Natural killer cell (primary cell): ENCODE results near the gene IL4I1. TPM values are rescaled to one million over a fixed set of nuclear protein-coding genes. Genes with fewer than 3 reads are reported as not detected.

Source experiments
- ATAC-seq, 3 donors: fragments of 150-1000 bp in 2 of 3; fragments of 200-7000 bp in 1 of 3; cut with Tn5 transposase; 1 replicate in 1 of 3; 2 replicates in 2 of 3; pipeline ENCODE4 v1.10.0; 2021; ENCODE audit warnings: mild to moderate bottlenecking in 2 of 3, moderate library complexity in 2 of 3
- DNase-seq, 2 donors: peaks; one replicate each; pipeline versions ENCODE4 v3.0.0 to v3.0.0-alpha.2; 2013 to 2021; ENCODE audit warnings: mixed read lengths in 1 of 2
- H3K27ac ChIP-seq: one replicate; pipeline ENCODE4 v1.5.1; 2013; ENCODE audit warnings: mild to moderate bottlenecking, low read length
- H3K27me3 ChIP-seq: one replicate; pipeline ENCODE4 v1.6.1; 2013; ENCODE audit warnings: low read length; ENCODE audit not compliant: control insufficient read depth, insufficient read depth
- H3K36me3 ChIP-seq: one replicate; pipeline ENCODE4 v1.6.1; 2013; ENCODE audit warnings: low read length; ENCODE audit not compliant: control insufficient read depth, insufficient read depth
- H3K4me1 ChIP-seq: one replicate; pipeline ENCODE4 v1.6.1; 2013; ENCODE audit warnings: low read length; ENCODE audit not compliant: control insufficient read depth, insufficient read depth
- H3K4me3 ChIP-seq: one replicate; pipeline ENCODE4 v1.5.1; 2013; ENCODE audit warnings: low read length
- H3K9me3 ChIP-seq: one replicate; pipeline ENCODE4 v1.6.1; 2013; ENCODE audit warnings: low read length; ENCODE audit not compliant: control insufficient read depth, insufficient read depth
- H3K27ac Mint-ChIP-seq, 2 donors: one replicate each; pipeline ENCODE4 v1.8.0; 2022; ENCODE audit warnings: mild to moderate bottlenecking in 2 of 2, mixed read lengths in 2 of 2, moderate library complexity in 1 of 2
- H3K27me3 Mint-ChIP-seq, 2 donors: one replicate each; pipeline ENCODE4 v1.8.0; 2022; ENCODE audit warnings: low read depth in 2 of 2, mixed read lengths in 2 of 2
- H3K36me3 Mint-ChIP-seq: one replicate; pipeline ENCODE4 v1.8.0; 2022; ENCODE audit warnings: mixed read lengths
- H3K4me1 Mint-ChIP-seq, 2 donors: one replicate each; pipeline ENCODE4 v1.8.0; 2022; ENCODE audit warnings: mixed read lengths in 2 of 2
- H3K4me3 Mint-ChIP-seq: one replicate; pipeline ENCODE4 v1.8.0; 2022; ENCODE audit warnings: mild to moderate bottlenecking, moderate library complexity, mixed read lengths
- H3K9me3 Mint-ChIP-seq, 2 donors: one replicate each; pipeline ENCODE4 v1.8.0; 2022; ENCODE audit warnings: mixed read lengths in 2 of 2
- WGBS: methylation state at CpG from one replicate; pipeline ENCODE4 v1.1.7; 2013; ENCODE audit warnings: missing lambda C conversion rate; ENCODE audit not compliant: insufficient coverage; 5-methylcytosine and 5-hydroxymethylcytosine counted together
- intact Hi-C: fragments of 100-400 bp; cut with micrococcal nuclease; formaldehyde crosslinking; loops from one replicate; pipeline ENCODE4 v1.14.2; 2022
- total RNA-seq, 4 donors: library from RNA; stranded (reverse); fragments of 120-200 nt in 1 of 4; gene quantifications; one replicate each; pipeline versions ENCODE4 v1.2.3 to v1.2.4, GENCODE V29; 2013 to 2022
- TF ChIP-seq, protein P1 (sequence below): fragments of 200-600 bp; IDR thresholded peaks from one replicate; pipeline ENCODE4 v1.8.0; 2022; ENCODE audit warnings: antibody characterized with exemption

Gene IL4I1
- total RNA-seq, 3 donors from 2014 or later (not counting 1 experiment from before 2014, with no cell fraction given): 3.0 to 3.8 (median 3.4) TPM

DNA sequence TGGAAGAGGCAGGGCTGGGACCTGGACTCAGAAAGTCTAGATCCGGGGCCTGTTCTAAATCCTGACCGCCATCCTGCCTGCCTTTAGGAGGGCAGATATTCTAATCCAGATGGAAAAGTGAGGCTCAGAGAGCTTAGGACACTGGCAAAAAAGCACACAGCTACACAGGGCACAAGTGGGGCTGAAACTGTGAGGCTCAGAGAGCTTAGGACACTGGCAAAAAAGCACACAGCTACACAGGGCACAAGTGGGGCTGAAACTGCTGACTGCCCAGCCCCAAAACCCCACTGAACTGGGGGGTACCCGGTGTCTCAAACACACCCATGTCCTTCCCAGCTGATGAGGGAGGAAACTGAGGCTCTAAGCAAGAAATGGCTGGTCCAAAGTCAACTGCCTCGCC lies 21.5 kb downstream of the IL4I1 start:
- peaks cover 30% of the 10 kb centered on the region for H3K4me1 ChIP-seq
- TF ChIP-seq, protein P1, sequence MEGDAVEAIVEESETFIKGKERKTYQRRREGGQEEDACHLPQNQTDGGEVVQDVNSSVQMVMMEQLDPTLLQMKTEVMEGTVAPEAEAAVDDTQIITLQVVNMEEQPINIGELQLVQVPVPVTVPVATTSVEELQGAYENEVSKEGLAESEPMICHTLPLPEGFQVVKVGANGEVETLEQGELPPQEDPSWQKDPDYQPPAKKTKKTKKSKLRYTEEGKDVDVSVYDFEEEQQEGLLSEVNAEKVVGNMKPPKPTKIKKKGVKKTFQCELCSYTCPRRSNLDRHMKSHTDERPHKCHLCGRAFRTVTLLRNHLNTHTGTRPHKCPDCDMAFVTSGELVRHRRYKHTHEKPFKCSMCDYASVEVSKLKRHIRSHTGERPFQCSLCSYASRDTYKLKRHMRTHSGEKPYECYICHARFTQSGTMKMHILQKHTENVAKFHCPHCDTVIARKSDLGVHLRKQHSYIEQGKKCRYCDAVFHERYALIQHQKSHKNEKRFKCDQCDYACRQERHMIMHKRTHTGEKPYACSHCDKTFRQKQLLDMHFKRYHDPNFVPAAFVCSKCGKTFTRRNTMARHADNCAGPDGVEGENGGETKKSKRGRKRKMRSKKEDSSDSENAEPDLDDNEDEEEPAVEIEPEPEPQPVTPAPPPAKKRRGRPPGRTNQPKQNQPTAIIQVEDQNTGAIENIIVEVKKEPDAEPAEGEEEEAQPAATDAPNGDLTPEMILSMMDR: no peak
- Mint-ChIP-seq H3K4me1 (peaks cover 22 to 33% of the 10 kb centered on the region in 2 donors), H3K9me3 (no peaks in the 10 kb centered on the region), H3K27ac (no peak overlapping the region), H3K36me3 (no peaks in the 10 kb centered on the region), H3K27me3 (no peaks in the 10 kb centered on the region), H3K4me3 (no peak overlapping the region)
- no peak for DNase-seq
- 90% methylated on average over 4 of the region's 4 CpGs for WGBS
- H3K27me3 ChIP-seq: no peaks in the 10 kb centered on the region
- no peak for ATAC-seq
- H3K27ac ChIP-seq: no peak overlapping the region
- peaks cover 8% of the 10 kb centered on the region for H3K36me3 ChIP-seq
- no peaks in the 10 kb centered on the region for H3K9me3 ChIP-seq
- intact Hi-C loops: loop anchor here (5.0 kb wide), 1 partner anchor 388 kb away; the partner anchor contains the start of gene RPL13A
- H3K4me3 ChIP-seq: no peak overlapping the region

GRCh38 chr19:49874503-49875157 lies 22.1 kb downstream of the IL4I1 start:
- Mint-ChIP-seq H3K4me3 (no peak overlapping the region), H3K27ac (no peak overlapping the region)
- no peaks in the 10 kb centered on the region for H3K27me3 ChIP-seq

GRCh38 chr19:49873834-49874233 lies 22.9 kb downstream of the IL4I1 start:
- intact Hi-C loops: no loop called here
- DNase-seq: no peak
- Histone ChIP-seq H3K4me3 (no peak overlapping the region), H3K4me1 (peaks cover 38% of the 10 kb centered on the region), H3K27me3 (no peaks in the 10 kb centered on the region), H3K9me3 (no peaks in the 10 kb centered on the region), H3K36me3 (peaks cover 2% of the 10 kb centered on the region), H3K27ac (no peak overlapping the region)
- no peaks in the 10 kb centered on the region for H3K9me3 Mint-ChIP-seq
- no peak overlapping the region for H3K4me3 Mint-ChIP-seq
- 93% methylated on average over 10 of the region's 10 CpGs for whole genome bisulfite sequencing
- TF ChIP-seq, protein P1: no peak
- no peaks in the 10 kb centered on the region for H3K36me3 Mint-ChIP-seq
- H3K27me3 Mint-ChIP-seq: no peaks in the 10 kb centered on the region
- peaks cover 20 to 34% of the 10 kb centered on the region in 2 donors for H3K4me1 Mint-ChIP-seq
- no peak for ATAC-seq
- no peak overlapping the region for H3K27ac Mint-ChIP-seq

More at GRCh38 chr19:49874503-49875157, 22.1 kb downstream of the IL4I1 start:
- 94% methylated on average over 11 of the region's 11 CpGs for WGBS
- TF ChIP-seq, protein P1: no peak
- no peaks in the 10 kb centered on the region for H3K36me3 Mint-ChIP-seq
- H3K4me1 ChIP-seq: peaks cover 33% of the 10 kb centered on the region
- peaks cover 22 to 36% of the 10 kb centered on the region in 2 donors for H3K4me1 Mint-ChIP-seq
- peaks cover 5% of the 10 kb centered on the region for H3K36me3 ChIP-seq
- DNase-seq (no peak), ATAC-seq (no peak)
- no peaks in the 10 kb centered on the region for H3K27me3 Mint-ChIP-seq
- no peaks in the 10 kb centered on the region for H3K9me3 Mint-ChIP-seq
- no peak overlapping the region for H3K27ac ChIP-seq
- H3K9me3 ChIP-seq: no peaks in the 10 kb centered on the region
- intact Hi-C loops: loop anchor here (5.0 kb wide), 1 partner anchor 387 kb away; the partner anchor contains the start of gene RPL13A
- H3K4me3 ChIP-seq: no peak overlapping the region

DNA sequence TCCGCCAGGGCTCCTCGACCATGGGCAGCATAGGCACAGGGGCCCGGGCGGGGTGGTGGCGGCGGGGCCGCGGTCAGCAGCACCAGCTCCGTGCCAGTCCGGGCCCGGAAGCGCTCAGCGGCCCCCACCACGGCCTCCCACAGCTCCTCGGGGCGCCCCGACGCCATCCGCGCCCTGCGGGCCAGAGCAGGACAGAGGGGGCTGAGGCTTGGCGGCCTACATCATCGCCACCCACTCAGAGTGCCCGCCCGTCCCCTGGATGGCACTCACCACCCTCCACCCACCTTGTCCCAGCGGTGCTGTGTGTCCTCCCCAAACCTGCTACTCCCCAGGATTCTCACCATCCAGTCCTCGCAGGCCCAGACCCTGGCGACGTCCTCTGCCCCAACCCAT lies 23.6 kb downstream of the IL4I1 start:
- no peak overlapping the region for H3K4me3 Mint-ChIP-seq
- no peaks in the 10 kb centered on the region for H3K9me3 ChIP-seq
- no peaks in the 10 kb centered on the region for H3K9me3 Mint-ChIP-seq
- peaks cover 2% of the 10 kb centered on the region for H3K36me3 ChIP-seq
- no peaks in the 10 kb centered on the region for H3K27me3 Mint-ChIP-seq
- no peaks in the 10 kb centered on the region for H3K27me3 ChIP-seq
- intact Hi-C loops: no loop called here
- H3K4me1 Mint-ChIP-seq: peaks cover 13 to 26% of the 10 kb centered on the region in 2 donors
- ATAC-seq (no peak), DNase-seq (no peak)
- peaks cover 38% of the 10 kb centered on the region for H3K4me1 ChIP-seq
- WGBS: 95% methylated on average over 29 of the region's 29 CpGs
- H3K27ac ChIP-seq: no peak overlapping the region
- H3K36me3 Mint-ChIP-seq: no peaks in the 10 kb centered on the region
- no peak overlapping the region for H3K4me3 ChIP-seq
- H3K27ac Mint-ChIP-seq: no peak overlapping the region
- TF ChIP-seq, protein P1: no peak
